GM21390 (cell line): ENCODE measurements around the gene COL25A1.
A peak's percentile ranks its signal among the peaks of the same experiment; 100 is the strongest.

ENCODE experiments used
- ATAC-seq: cut with Tn5 transposase; IDR thresholded peaks from one replicate; pipeline ENCODE4 v1.9.1; 2021; ENCODE audit not compliant: unreplicated experiment

The COL25A1 gene

GRCh38 chr4:108786351-108786750 lies 516.1 kb downstream of the COL25A1 start:
- no peak for ATAC-seq

GRCh38 chr4:108783665-108784463 lies 518.6 kb downstream of the COL25A1 start:
- no peak for ATAC-seq

GRCh38 chr4:108779958-108780357 lies 522.5 kb downstream of the COL25A1 start:
- no peak for ATAC-seq

- ATAC-seq = no peak
Observed at GRCh38 chr4:108777388-108777787, 525.1 kb downstream of the COL25A1 start.

GRCh38 chr4:108775921-108776320 lies 526.5 kb downstream of the COL25A1 start:
- ATAC-seq = no peak

- no peak for ATAC-seq
Observed at GRCh38 chr4:108774809-108775530, 527.5 kb downstream of the COL25A1 start.

GRCh38 chr4:108772402-108772801 lies 530.1 kb downstream of the COL25A1 start:
- ATAC-seq = no peak

- no peak for ATAC-seq
Observed at GRCh38 chr4:108766058-108766457, 536.4 kb downstream of the COL25A1 start.

GRCh38 chr4:108763986-108764385 lies 538.5 kb downstream of the COL25A1 start:
- no peak for ATAC-seq

- no peak for ATAC-seq
Observed at GRCh38 chr4:108763226-108763593, 539.2 kb downstream of the COL25A1 start.

- ATAC-seq = peak; percentile 50
Observed at GRCh38 chr4:108762559-108763225, 539.8 kb downstream of the COL25A1 start, which contains the start of gene ETNPPL. ETNPPL (minus strand) TSS chr4:108763053; CDS start chr4:108762898, 155 bp downstream.
